ENCODE measurements around the gene DCAF8. TPM values are rescaled to one million over a fixed set of nuclear protein-coding genes. Genes with fewer than 3 reads are reported as not detected.
A peak's percentile ranks its signal among the peaks of the same experiment; 100 is the strongest.

DCAF8 gene
- polyA plus RNA-seq, 3 donors: 35.5 to 205 (median 44.6) TPM

GRCh38 chr1:160257411-160258015 lies 4.8 kb downstream of the DCAF8 start:
- Histone ChIP-seq H3K79me2 (ENCODE audit: insufficient read depth, low read length) (peaks cover 63% of the 10 kb centered on the region), H3K36me3 (replicated peaks in 1 of 2; ENCODE audit: control insufficient read depth in 1 of 2, insufficient read depth in 2 of 2, low read length in 2 of 2) (peaks cover 8 to 36% of the 10 kb centered on the region in 2 donors), H3K4me1 (ENCODE audit: control insufficient read depth in 1 of 2, insufficient read depth in 2 of 2, low read length in 2 of 2) (peaks cover 15 to 17% of the 10 kb centered on the region in 2 donors), H3K9me3 (replicated peaks in 1 of 2; ENCODE audit: control insufficient read depth in 1 of 2, insufficient read depth in 1 of 2, low read length in 2 of 2) (no peaks in the 10 kb centered on the region), H3K9ac (ENCODE audit: insufficient read depth, low read length, poor library complexity, severe bottlenecking) (no peak overlapping the region), H3K4me3 (replicated peaks in 1 of 3; ENCODE audit: low read depth in 2 of 3, low read length in 3 of 3) (no peak overlapping the region), H3K27ac (ENCODE audit: low read depth in 1 of 2, low read length in 2 of 2) (no peak overlapping the region), H3K27me3 (ENCODE audit: control insufficient read depth in 2 of 2, insufficient read depth in 2 of 2, low read length in 2 of 2) (no peaks in the 10 kb centered on the region), H4K20me1 (ENCODE audit: insufficient read depth, low read length) (peaks cover 6% of the 10 kb centered on the region), H3K4me2 (replicated peaks; ENCODE audit: extremely low read depth, low read length, poor library complexity, severe bottlenecking) (no peak overlapping the region), H2AFZ (ENCODE audit: insufficient read depth, low read depth, low read length, poor library complexity, severe bottlenecking) (no peak overlapping the region)
- intact Hi-C loops (cut with micrococcal nuclease): loop anchor here in 1 of 2 donors (10.0 kb wide), 1 partner anchor 153 kb away; no protein-coding TSS in a partner anchor
- no peak for DNase-seq
- WGBS (ENCODE audit: insufficient coverage): 100% methylated on average over 1 of the region's 6 CpGs
- no peaks in the 10 kb centered on the region for H3K27me3 Mint-ChIP-seq (ENCODE audit: low read depth in 3 of 3)
- no peaks in the 10 kb centered on the region for H3K9me3 Mint-ChIP-seq
- H3K27ac Mint-ChIP-seq: peak overlapping the region in 4 of 7 donors; percentile 43 to 69 (median 53)
- TF ChIP-seq CTCF (IDR thresholded peaks at IDR 0.05): no peak
- H3K36me3 Mint-ChIP-seq: peaks cover 22 to 47% of the 10 kb centered on the region in 2 donors
- peaks cover 24% of the 10 kb centered on the region for H3K4me1 Mint-ChIP-seq
- H3K4me3 Mint-ChIP-seq: no peak overlapping the region

- Histone ChIP-seq H3K79me2 (ENCODE audit: insufficient read depth, low read length) (peaks cover 63% of the 10 kb centered on the region), H3K36me3 (replicated peaks in 1 of 2; ENCODE audit: control insufficient read depth in 1 of 2, insufficient read depth in 2 of 2, low read length in 2 of 2) (peaks cover 8 to 39% of the 10 kb centered on the region in 2 donors), H3K4me1 (ENCODE audit: control insufficient read depth in 1 of 2, insufficient read depth in 2 of 2, low read length in 2 of 2) (peaks cover 12 to 13% of the 10 kb centered on the region in 2 donors), H3K27me3 (ENCODE audit: control insufficient read depth in 2 of 2, insufficient read depth in 2 of 2, low read length in 2 of 2) (no peaks in the 10 kb centered on the region), H3K27ac (ENCODE audit: low read depth in 1 of 2, low read length in 2 of 2) (no peak overlapping the region), H4K20me1 (ENCODE audit: insufficient read depth, low read length) (peaks cover 14% of the 10 kb centered on the region), H3K9ac (ENCODE audit: insufficient read depth, low read length, poor library complexity, severe bottlenecking) (no peak overlapping the region), H2AFZ (ENCODE audit: insufficient read depth, low read depth, low read length, poor library complexity, severe bottlenecking) (no peak overlapping the region), H3K4me3 (replicated peaks in 1 of 3; ENCODE audit: low read depth in 2 of 3, low read length in 3 of 3) (no peak overlapping the region), H3K4me2 (replicated peaks; ENCODE audit: extremely low read depth, low read length, poor library complexity, severe bottlenecking) (no peak overlapping the region), H3K9me3 (replicated peaks in 1 of 2; ENCODE audit: control insufficient read depth in 1 of 2, insufficient read depth in 1 of 2, low read length in 2 of 2) (no peaks in the 10 kb centered on the region)
- intact Hi-C loops (cut with micrococcal nuclease): loop anchor here in 1 of 2 donors (10.0 kb wide), 1 partner anchor 152 kb away; no protein-coding TSS in a partner anchor
- no peak for DNase-seq
- TF ChIP-seq CTCF (IDR thresholded peaks at IDR 0.05): no peak
- Mint-ChIP-seq H3K4me3 (no peak overlapping the region), H3K9me3 (no peaks in the 10 kb centered on the region), H3K27me3 (ENCODE audit: low read depth in 3 of 3) (no peaks in the 10 kb centered on the region), H3K27ac (peak overlapping the region in 1 of 7 donors; percentile 10), H3K36me3 (peaks cover 26 to 50% of the 10 kb centered on the region in 2 donors), H3K4me1 (peaks cover 22% of the 10 kb centered on the region)
- WGBS (ENCODE audit: insufficient coverage): no CpG with 5 or more reads among the region's 3 CpGs
Observed at GRCh38 chr1:160256396-160257046, 5.8 kb downstream of the DCAF8 start.
